SK-N-SH (cell line): ENCODE results near the gene CELF4. TPM values are rescaled to one million over a fixed set of nuclear protein-coding genes. Genes with fewer than 3 reads are reported as not detected.

Experiments used
- CTCF ChIA-PET: fragments of 300-600, 350-600 bp; formaldehyde crosslinking; extraction: SDS; loops from one replicate; lab custom pipeline; 2021; lab: Yijun Ruan, JAX
- POLR2A ChIA-PET: fragments of 350-600 bp; sonication (Branson Sonifier 250); formaldehyde crosslinking; extraction: SDS; loops from one replicate; lab custom pipeline; 2020; ENCODE audit warnings: antibody characterized with exemption, inconsistent platforms; lab: Yijun Ruan, JAX
- DNase-seq: peaks from one replicate; pipeline ENCODE4 v3.0.0; 2012
- H2AFZ ChIP-seq: fragments of 200-600 bp; sonication (generic); 2 replicates; pipeline ENCODE4 v1.8.1; 2016; ENCODE audit warnings: antibody characterized with exemption, mild to moderate bottlenecking, low read depth
- H3F3A ChIP-seq: fragments of 200-600 bp; sonication (generic); replicated peaks from 2 replicates; pipeline ENCODE3; 2016; ENCODE audit warnings: antibody characterized with exemption, mild to moderate bottlenecking; ENCODE audit not compliant: insufficient read depth
- H3K27ac ChIP-seq, 2 experiments: fragments of 200-500 bp in 1 of 2; fragments of 200-600 bp in 1 of 2; sonication (Bioruptor generic) in 1 of 2; sonication (generic), shearing (Covaris generic) in 1 of 2; 2 replicates each; pipeline versions ENCODE4 v1.5.1 to v1.6.1; 2014 to 2016; ENCODE audit warnings: low read depth in 2 of 2, inconsistent platforms in 1 of 2, low read length in 1 of 2, mild to moderate bottlenecking in 1 of 2, mixed read lengths in 1 of 2
- H3K27me3 ChIP-seq: fragments of 200-600 bp; sonication (generic), shearing (Covaris generic); 2 replicates; pipeline ENCODE4 v1.6.1; 2016; ENCODE audit warnings: mixed run types; ENCODE audit not compliant: insufficient read depth
- H3K36me3 ChIP-seq, 2 experiments: fragments of 200-500 bp in 1 of 2; fragments of 200-600 bp in 1 of 2; sonication (Bioruptor generic) in 1 of 2; sonication (generic) in 1 of 2; replicated peaks in 1 of 2; 2 replicates each; pipeline versions ENCODE3 to v1.5.1; 2014 to 2016; ENCODE audit warnings: low read length in 1 of 2, mild to moderate bottlenecking in 1 of 2; ENCODE audit not compliant: insufficient read depth in 2 of 2, control insufficient read depth in 1 of 2
- H3K4me1 ChIP-seq, 2 experiments: fragments of 200-500 bp in 1 of 2; fragments of 200-600 bp in 1 of 2; sonication (Bioruptor generic) in 1 of 2; sonication (generic), shearing (Covaris generic) in 1 of 2; 2 replicates each; pipeline versions ENCODE4 v1.5.1 to v1.6.1; 2014 to 2016; ENCODE audit warnings: low read depth in 1 of 2, low read length in 1 of 2, mixed run types in 1 of 2; ENCODE audit not compliant: insufficient read depth in 2 of 2, control insufficient read depth in 1 of 2
- H3K4me2 ChIP-seq: fragments of 200-600 bp; sonication (generic), shearing (Covaris generic); 2 replicates; pipeline ENCODE4 v1.6.1; 2017; ENCODE audit warnings: mixed run types
- H3K4me3 ChIP-seq, 2 experiments: fragments of 200-500 bp in 1 of 2; fragments of 200-600 bp in 1 of 2; sonication (Bioruptor generic) in 1 of 2; sonication (generic), shearing (Covaris generic) in 1 of 2; 2 replicates each; pipeline versions ENCODE4 v1.5.1 to v1.8.1; 2014 to 2016; ENCODE audit warnings: low read depth in 2 of 2, inconsistent platforms in 1 of 2, low read length in 1 of 2, mild to moderate bottlenecking in 1 of 2, mixed read lengths in 1 of 2, moderate library complexity in 1 of 2
- H3K79me2 ChIP-seq: fragments of 200-600 bp; sonication (generic); 2 replicates; pipeline ENCODE4 v1.8.1; 2017; ENCODE audit warnings: mild to moderate bottlenecking; ENCODE audit not compliant: insufficient read depth
- H3K9ac ChIP-seq: fragments of 200-600 bp; sonication (generic); 2 replicates; pipeline ENCODE4 v1.6.1; 2017; ENCODE audit warnings: mixed run types
- H3K9me2 ChIP-seq: fragments of 200-600 bp; sonication (generic); 2 replicates; pipeline ENCODE4 v1.6.1; 2017; ENCODE audit warnings: mixed run types
- H3K9me3 ChIP-seq: fragments of 200-600 bp; sonication (generic); 2 replicates; pipeline ENCODE4 v1.6.1; 2017; ENCODE audit warnings: mixed run types, mild to moderate bottlenecking, moderate library complexity
- H4K20me1 ChIP-seq: fragments of 200-600 bp; sonication (generic); 2 replicates; pipeline ENCODE4 v1.6.1; 2017; ENCODE audit warnings: mild to moderate bottlenecking, mixed run types; ENCODE audit not compliant: insufficient read depth
- EP300 ChIP-seq, 2 experiments: IDR thresholded peaks; 2 replicates each; pipeline versions ENCODE4 v1.4.0 to v1.6.1; 2012; ENCODE audit warnings: borderline replicate concordance in 1 of 2, low read depth in 1 of 2, low read length in 1 of 2
- EZH2phosphoT487 ChIP-seq: fragments of 200-600 bp; sonication (generic); IDR thresholded peaks from 2 replicates; pipeline ENCODE4 v1.6.1; 2017; ENCODE audit warnings: low read depth, mixed run types, mild to moderate bottlenecking, antibody characterized with exemption, moderate library complexity, borderline replicate concordance
- FOSL2 ChIP-seq: IDR thresholded peaks from 2 replicates; pipeline ENCODE4 v1.4.0; 2012; ENCODE audit warnings: low read depth, mild to moderate bottlenecking, moderate library complexity, borderline replicate concordance
- FOXJ3 ChIP-seq: sonication (generic); formaldehyde crosslinking; IDR thresholded peaks from 2 replicates; pipeline ENCODE4 v1.5.1; 2020; ENCODE audit warnings: mild to moderate bottlenecking, missing genetic modification reagents
- GATA2 ChIP-seq: sonication (generic); formaldehyde crosslinking; IDR thresholded peaks from 2 replicates; pipeline ENCODE4 v1.5.0; 2020; ENCODE audit warnings: mild to moderate bottlenecking, missing genetic modification reagents
- MEF2A ChIP-seq: IDR thresholded peaks from 2 replicates; pipeline ENCODE4 v1.4.0; 2012; ENCODE audit warnings: low read depth, borderline replicate concordance
- POLR2AphosphoS5 ChIP-seq: IDR thresholded peaks from 2 replicates; pipeline ENCODE4 v1.6.1; 2012; ENCODE audit warnings: low read depth, low read length
- RAD21 ChIP-seq: IDR thresholded peaks from 2 replicates; pipeline ENCODE4 v1.6.1; 2012; ENCODE audit warnings: mild to moderate bottlenecking, low read length
- RCOR1 ChIP-seq: fragments of 150-350 bp; IDR thresholded peaks from 2 replicates; pipeline ENCODE4 v1.6.1; 2017; ENCODE audit warnings: antibody characterized with exemption, low read length
- RFX5 ChIP-seq: IDR thresholded peaks from 2 replicates; pipeline ENCODE4 v1.6.1; 2012; ENCODE audit warnings: mild to moderate bottlenecking, improper control_type of control experiment, low read length
- SIN3A ChIP-seq: IDR thresholded peaks from 2 replicates; pipeline ENCODE4 v1.6.1; 2012; ENCODE audit warnings: low read depth, mild to moderate bottlenecking, low read length, moderate library complexity, borderline replicate concordance
- TAF1 ChIP-seq: IDR thresholded peaks from 2 replicates; pipeline ENCODE4 v1.6.1; 2012; ENCODE audit warnings: low read depth, mild to moderate bottlenecking, low read length, moderate library complexity, borderline replicate concordance
- YY1 ChIP-seq: IDR thresholded peaks from 2 replicates; pipeline ENCODE4 v1.4.0; 2012; ENCODE audit warnings: low read depth, mild to moderate bottlenecking
- WGBS: methylation state at CpG from one replicate; pipeline ENCODE4 v1.1.6; 2017; ENCODE audit warnings: low lambda C conversion rate; 5-methylcytosine and 5-hydroxymethylcytosine counted together
- polyA plus RNA-seq, 3 experiments: library from polyadenylated mRNA; depleted of rRNA; stranded (reverse); fragments of >200 nt; gene quantifications; 2 replicates each; pipeline ENCODE4 v1.2.3, GENCODE V29; 2012
- TF ChIP-seq, protein P1 (sequence below): fragments of 150-350 bp; IDR thresholded peaks from 2 replicates; pipeline ENCODE4 v1.6.1; 2017; ENCODE audit warnings: antibody characterized with exemption, low read length, low read depth, borderline replicate concordance
- TF ChIP-seq, protein P2 (sequence below): fragments of 200-600 bp; sonication (generic); IDR thresholded peaks from 2 replicates; pipeline ENCODE4 v1.6.1; 2017; ENCODE audit warnings: antibody characterized with exemption, mild to moderate bottlenecking, moderate library complexity
- TF ChIP-seq, protein P3 (sequence below): IDR thresholded peaks from 2 replicates; pipeline ENCODE4 v1.6.1; 2012; ENCODE audit warnings: mild to moderate bottlenecking, low read depth, low read length, moderate library complexity

The CELF4 gene
- polyA plus RNA-seq, 1 of the 3 experiments (the other 2 are of a cell fraction): 0.26 TPM

GRCh38 chr18:37588289-37588688 is 22.7 kb upstream of the CELF4 start:
- no peak overlapping the region for H3K27ac ChIP-seq
- no peak overlapping the region for H3K4me2 ChIP-seq
- H2AFZ ChIP-seq: no peak overlapping the region
- no peak for DNase-seq
- no peaks in the 10 kb centered on the region for H3F3A ChIP-seq
- no peaks in the 10 kb centered on the region for H3K79me2 ChIP-seq
- no peaks in the 10 kb centered on the region for H3K36me3 ChIP-seq
- CTCF ChIA-PET: interaction anchor here (2.7 kb wide), 1 partner anchor 9 kb away, joined by 15 read pairs; no protein-coding TSS in a partner anchor
- no peaks in the 10 kb centered on the region for H3K27me3 ChIP-seq
- no peak for TF ChIP-seq SIN3A
- no peak for TF ChIP-seq MEF2A
- TF ChIP-seq YY1: no peak
- no peak for TF ChIP-seq GATA2 (CRISPR knock-in tag)
- TF ChIP-seq, protein P1, sequence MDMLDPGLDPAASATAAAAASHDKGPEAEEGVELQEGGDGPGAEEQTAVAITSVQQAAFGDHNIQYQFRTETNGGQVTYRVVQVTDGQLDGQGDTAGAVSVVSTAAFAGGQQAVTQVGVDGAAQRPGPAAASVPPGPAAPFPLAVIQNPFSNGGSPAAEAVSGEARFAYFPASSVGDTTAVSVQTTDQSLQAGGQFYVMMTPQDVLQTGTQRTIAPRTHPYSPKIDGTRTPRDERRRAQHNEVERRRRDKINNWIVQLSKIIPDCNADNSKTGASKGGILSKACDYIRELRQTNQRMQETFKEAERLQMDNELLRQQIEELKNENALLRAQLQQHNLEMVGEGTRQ: no peak
- no peak for TF ChIP-seq RAD21
- no peak for TF ChIP-seq FOSL2
- no peak for TF ChIP-seq RCOR1
- TF ChIP-seq RFX5: no peak
- no peak for TF ChIP-seq TAF1
- TF ChIP-seq, protein P2, sequence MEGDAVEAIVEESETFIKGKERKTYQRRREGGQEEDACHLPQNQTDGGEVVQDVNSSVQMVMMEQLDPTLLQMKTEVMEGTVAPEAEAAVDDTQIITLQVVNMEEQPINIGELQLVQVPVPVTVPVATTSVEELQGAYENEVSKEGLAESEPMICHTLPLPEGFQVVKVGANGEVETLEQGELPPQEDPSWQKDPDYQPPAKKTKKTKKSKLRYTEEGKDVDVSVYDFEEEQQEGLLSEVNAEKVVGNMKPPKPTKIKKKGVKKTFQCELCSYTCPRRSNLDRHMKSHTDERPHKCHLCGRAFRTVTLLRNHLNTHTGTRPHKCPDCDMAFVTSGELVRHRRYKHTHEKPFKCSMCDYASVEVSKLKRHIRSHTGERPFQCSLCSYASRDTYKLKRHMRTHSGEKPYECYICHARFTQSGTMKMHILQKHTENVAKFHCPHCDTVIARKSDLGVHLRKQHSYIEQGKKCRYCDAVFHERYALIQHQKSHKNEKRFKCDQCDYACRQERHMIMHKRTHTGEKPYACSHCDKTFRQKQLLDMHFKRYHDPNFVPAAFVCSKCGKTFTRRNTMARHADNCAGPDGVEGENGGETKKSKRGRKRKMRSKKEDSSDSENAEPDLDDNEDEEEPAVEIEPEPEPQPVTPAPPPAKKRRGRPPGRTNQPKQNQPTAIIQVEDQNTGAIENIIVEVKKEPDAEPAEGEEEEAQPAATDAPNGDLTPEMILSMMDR: no peak
- no peak for TF ChIP-seq EZH2phosphoT487
- no peak for TF ChIP-seq FOXJ3 (CRISPR knock-in tag)
- no peak for TF ChIP-seq POLR2AphosphoS5
- TF ChIP-seq EP300 (IDR thresholded peaks at IDR 0.05; ENCODE audit: borderline replicate concordance in 1 of 2, low read depth in 1 of 2, low read length in 1 of 2): no peak
- TF ChIP-seq, protein P3, sequence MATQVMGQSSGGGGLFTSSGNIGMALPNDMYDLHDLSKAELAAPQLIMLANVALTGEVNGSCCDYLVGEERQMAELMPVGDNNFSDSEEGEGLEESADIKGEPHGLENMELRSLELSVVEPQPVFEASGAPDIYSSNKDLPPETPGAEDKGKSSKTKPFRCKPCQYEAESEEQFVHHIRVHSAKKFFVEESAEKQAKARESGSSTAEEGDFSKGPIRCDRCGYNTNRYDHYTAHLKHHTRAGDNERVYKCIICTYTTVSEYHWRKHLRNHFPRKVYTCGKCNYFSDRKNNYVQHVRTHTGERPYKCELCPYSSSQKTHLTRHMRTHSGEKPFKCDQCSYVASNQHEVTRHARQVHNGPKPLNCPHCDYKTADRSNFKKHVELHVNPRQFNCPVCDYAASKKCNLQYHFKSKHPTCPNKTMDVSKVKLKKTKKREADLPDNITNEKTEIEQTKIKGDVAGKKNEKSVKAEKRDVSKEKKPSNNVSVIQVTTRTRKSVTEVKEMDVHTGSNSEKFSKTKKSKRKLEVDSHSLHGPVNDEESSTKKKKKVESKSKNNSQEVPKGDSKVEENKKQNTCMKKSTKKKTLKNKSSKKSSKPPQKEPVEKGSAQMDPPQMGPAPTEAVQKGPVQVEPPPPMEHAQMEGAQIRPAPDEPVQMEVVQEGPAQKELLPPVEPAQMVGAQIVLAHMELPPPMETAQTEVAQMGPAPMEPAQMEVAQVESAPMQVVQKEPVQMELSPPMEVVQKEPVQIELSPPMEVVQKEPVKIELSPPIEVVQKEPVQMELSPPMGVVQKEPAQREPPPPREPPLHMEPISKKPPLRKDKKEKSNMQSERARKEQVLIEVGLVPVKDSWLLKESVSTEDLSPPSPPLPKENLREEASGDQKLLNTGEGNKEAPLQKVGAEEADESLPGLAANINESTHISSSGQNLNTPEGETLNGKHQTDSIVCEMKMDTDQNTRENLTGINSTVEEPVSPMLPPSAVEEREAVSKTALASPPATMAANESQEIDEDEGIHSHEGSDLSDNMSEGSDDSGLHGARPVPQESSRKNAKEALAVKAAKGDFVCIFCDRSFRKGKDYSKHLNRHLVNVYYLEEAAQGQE: no peak
- no peak overlapping the region for H3K9ac ChIP-seq
- H3K4me3 ChIP-seq: no peak overlapping the region
- H3K4me1 ChIP-seq: no peaks in the 10 kb centered on the region
- 37% methylated on average over 2 of the region's 2 CpGs for WGBS
- POLR2A ChIA-PET: no interaction called here
- no peaks in the 10 kb centered on the region for H4K20me1 ChIP-seq
- H3K9me3 ChIP-seq: no peaks in the 10 kb centered on the region
- H3K9me2 ChIP-seq: no peaks in the 10 kb centered on the region
